Ovary (tissue), 3 donors: ENCODE measurements around the gene ST6GAL2.

ENCODE experiments used
- CTCF ChIP-seq, 3 donors: fragments of 450-650 bp in 2 of 3; fragments of 200-600 bp in 1 of 3; IDR thresholded peaks; one replicate each; pipeline versions ENCODE4 v1.5.1 to v1.8.0; 2016 to 2022; ENCODE audit warnings: antibody characterized with exemption in 3 of 3, mild to moderate bottlenecking in 1 of 3
- POLR2A ChIP-seq: fragments of 450-650 bp; IDR thresholded peaks from one replicate; pipeline ENCODE4 v1.6.1; 2017; ENCODE audit warnings: antibody characterized with exemption, mild to moderate bottlenecking, moderate library complexity
- donor health status: DM: no; HTN: no; CAD: no.

GRCh38 chr2:106886916-106887758 lies 1.2 kb upstream of the ST6GAL2 start:
- TF ChIP-seq CTCF (IDR thresholded peaks at IDR 0.05) (no peak), POLR2A (no peak)
